PC-9 (cell line): ENCODE results near the gene RHOB.

Experiments used
- CTCF ChIP-seq: fragments of 200-600 bp; sonication (generic); conservative IDR thresholded peaks from 2 replicates; pipeline ENCODE4 v1.6.1; 2017; ENCODE audit warnings: mixed run types, antibody characterized with exemption, mild to moderate bottlenecking, moderate library complexity
- EZH2 ChIP-seq: fragments of 200-600 bp; sonication (generic); IDR thresholded peaks from 2 replicates; pipeline ENCODE4 v1.8.0; 2017; ENCODE audit warnings: antibody characterized with exemption, low read depth

GRCh38 chr2:20451761-20452499 lies 5.1 kb downstream of the RHOB start:
- no peak for TF ChIP-seq CTCF
- no peak for TF ChIP-seq EZH2
